ENCODE measurements around the gene RALGAPA1. TPM values are rescaled to one million over a fixed set of nuclear protein-coding genes. Genes with fewer than 3 reads are reported as not detected.
"Not testable (repeated sequence)": the region's sequence is repeated elsewhere in the genome, so short reads cannot be mapped to it uniquely, and the experiment has no call there.

RALGAPA1 gene
- total RNA-seq, 1 donor from 2014 or later = 35.1 TPM

DNA sequence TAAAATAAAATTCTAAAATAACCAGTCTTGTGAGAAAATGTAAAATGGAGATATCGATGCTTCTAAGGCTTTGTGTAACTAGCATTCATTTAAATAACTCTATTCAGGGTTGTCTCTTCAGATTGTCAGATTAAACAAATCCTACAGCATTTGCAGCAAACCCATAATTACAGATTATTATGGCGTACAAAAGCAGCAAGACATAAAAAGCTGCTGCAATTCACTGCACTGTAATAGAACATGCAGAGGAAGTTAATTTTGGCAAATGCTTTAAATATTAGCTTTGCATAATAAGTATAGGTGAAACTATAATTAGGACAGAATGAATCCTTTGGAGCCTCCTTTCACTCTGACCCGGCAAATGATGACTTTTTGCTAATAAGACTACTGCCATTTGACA, 176.8 kb downstream of the RALGAPA1 start:
- Mint-ChIP-seq H3K4me3 (no peak overlapping the region), H3K4me1 (peaks cover 3% of the 10 kb centered on the region), H3K36me3 (ENCODE audit: low read depth) (peaks cover 17% of the 10 kb centered on the region), H3K9me3 (peaks cover 5% of the 10 kb centered on the region), H3K27ac (no peak overlapping the region), H3K27me3 (no peaks in the 10 kb centered on the region)
- intact Hi-C loops (cut with micrococcal nuclease) = no loop called here
- DNase-seq = no peak

DNA sequence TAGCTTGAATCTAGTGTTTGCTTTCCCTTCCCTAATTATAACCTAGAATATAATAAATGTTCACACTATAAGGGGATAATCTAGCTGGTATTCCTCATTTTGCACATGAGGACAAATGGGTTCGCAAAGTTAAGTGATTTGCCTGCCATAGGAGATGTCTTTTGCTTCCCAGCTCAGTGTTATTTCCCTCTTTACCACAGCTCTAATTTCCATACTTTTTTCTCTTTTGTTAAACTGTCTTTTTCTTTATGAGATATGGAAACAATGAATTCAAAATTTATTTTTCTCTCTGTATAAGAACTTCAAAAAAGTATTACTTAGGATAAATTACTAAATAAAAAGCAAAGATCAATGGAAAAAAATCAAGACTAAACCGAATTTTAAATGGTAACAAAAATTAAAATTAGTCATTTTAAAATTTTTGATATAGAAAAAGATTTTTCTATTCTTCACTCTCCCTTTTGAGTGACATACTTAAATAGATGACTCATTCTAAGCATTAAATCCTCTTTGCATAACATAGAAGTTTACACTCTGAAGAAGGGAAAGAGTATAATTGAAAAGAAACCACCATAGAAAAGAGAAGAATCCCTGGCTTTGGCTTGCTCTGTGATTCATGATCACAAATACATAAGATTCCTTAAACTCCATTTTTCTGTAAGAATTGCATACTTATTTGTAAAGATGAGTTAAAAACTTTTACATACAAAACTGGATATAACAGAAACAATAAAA, 177.9 kb downstream of the RALGAPA1 start:
- peaks cover 3% of the 10 kb centered on the region for H3K4me1 Mint-ChIP-seq
- intact Hi-C loops (cut with micrococcal nuclease) = no loop called here
- H3K9me3 Mint-ChIP-seq = no peaks in the 10 kb centered on the region
- H3K27ac Mint-ChIP-seq = no peak overlapping the region
- no peak overlapping the region for H3K4me3 Mint-ChIP-seq
- DNase-seq = no peak
- H3K36me3 Mint-ChIP-seq (ENCODE audit: low read depth) = peaks cover 9% of the 10 kb centered on the region
- no peaks in the 10 kb centered on the region for H3K27me3 Mint-ChIP-seq

DNA sequence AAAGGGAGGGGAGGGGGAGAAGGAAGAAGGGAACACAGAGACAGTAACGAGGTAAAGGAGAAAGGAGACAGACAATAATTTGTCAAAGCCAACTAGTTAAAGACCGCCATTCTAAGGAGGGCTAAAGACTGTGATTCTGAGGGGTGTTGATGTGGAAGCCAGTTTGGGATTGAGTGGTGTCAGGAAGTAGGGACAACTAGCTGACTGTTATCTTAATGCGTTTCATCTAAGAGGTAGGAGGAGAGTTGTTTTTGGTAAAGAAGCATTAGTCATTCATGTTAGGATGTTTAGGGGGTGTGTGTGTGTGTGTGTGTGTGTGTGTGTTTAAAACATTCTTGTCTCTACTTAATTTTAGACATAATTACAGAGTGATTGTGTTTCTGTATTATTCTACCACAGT, 180.1 kb downstream of the RALGAPA1 start:
- H3K27me3 Mint-ChIP-seq = no peaks in the 10 kb centered on the region
- intact Hi-C loops (cut with micrococcal nuclease) = no loop called here
- no peaks in the 10 kb centered on the region for H3K9me3 Mint-ChIP-seq
- no peak overlapping the region for H3K4me3 Mint-ChIP-seq
- H3K27ac Mint-ChIP-seq = no peak overlapping the region
- H3K36me3 Mint-ChIP-seq (ENCODE audit: low read depth) = peaks cover 8% of the 10 kb centered on the region
- no peak for DNase-seq
- H3K4me1 Mint-ChIP-seq = peaks cover 3% of the 10 kb centered on the region

- H3K27ac Mint-ChIP-seq; DNase-seq; H3K4me1 Mint-ChIP-seq; H3K27me3 Mint-ChIP-seq; H3K9me3 Mint-ChIP-seq; H3K4me3 Mint-ChIP-seq; intact Hi-C loops (cut with micrococcal nuclease): not testable (repeated sequence)
- peaks cover 18% of the 10 kb centered on the region for H3K36me3 Mint-ChIP-seq (ENCODE audit: low read depth)
These were observed 182.1 kb downstream of the RALGAPA1 start for GRCh38 chr14:35626947-35627346.

GRCh38 chr14:35621996-35622395, 187.1 kb downstream of the RALGAPA1 start:
- H3K4me1 Mint-ChIP-seq; H3K27me3 Mint-ChIP-seq; DNase-seq; intact Hi-C loops (cut with micrococcal nuclease); H3K4me3 Mint-ChIP-seq; H3K27ac Mint-ChIP-seq: not testable (repeated sequence)
- Mint-ChIP-seq H3K36me3 (ENCODE audit: low read depth) (peaks cover 37% of the 10 kb centered on the region), H3K9me3 (peaks cover 16% of the 10 kb centered on the region)

DNA sequence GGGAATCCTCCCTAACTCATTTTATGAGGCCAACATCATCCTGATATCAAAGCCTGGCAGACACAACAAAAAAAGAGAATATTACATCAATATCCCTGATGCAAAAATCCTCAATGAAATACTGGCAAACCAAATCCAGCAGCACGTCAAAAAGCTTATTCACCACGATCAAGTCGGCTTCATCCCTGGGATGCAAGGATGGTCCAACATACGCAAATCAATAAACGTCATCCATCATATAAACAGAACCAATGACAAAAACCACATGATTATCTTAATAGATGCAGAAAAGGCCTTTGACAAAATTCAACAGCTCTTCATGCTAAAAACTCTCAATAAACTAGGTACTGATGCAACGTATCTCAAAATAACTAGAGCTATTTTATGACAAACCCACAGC, 189.1 kb downstream of the RALGAPA1 start:
- H3K4me1 Mint-ChIP-seq; H3K4me3 Mint-ChIP-seq; H3K27me3 Mint-ChIP-seq; intact Hi-C loops (cut with micrococcal nuclease); H3K27ac Mint-ChIP-seq; DNase-seq: not testable (repeated sequence)
- H3K9me3 Mint-ChIP-seq = peaks cover 16% of the 10 kb centered on the region
- peaks cover 40% of the 10 kb centered on the region for H3K36me3 Mint-ChIP-seq (ENCODE audit: low read depth)

DNA sequence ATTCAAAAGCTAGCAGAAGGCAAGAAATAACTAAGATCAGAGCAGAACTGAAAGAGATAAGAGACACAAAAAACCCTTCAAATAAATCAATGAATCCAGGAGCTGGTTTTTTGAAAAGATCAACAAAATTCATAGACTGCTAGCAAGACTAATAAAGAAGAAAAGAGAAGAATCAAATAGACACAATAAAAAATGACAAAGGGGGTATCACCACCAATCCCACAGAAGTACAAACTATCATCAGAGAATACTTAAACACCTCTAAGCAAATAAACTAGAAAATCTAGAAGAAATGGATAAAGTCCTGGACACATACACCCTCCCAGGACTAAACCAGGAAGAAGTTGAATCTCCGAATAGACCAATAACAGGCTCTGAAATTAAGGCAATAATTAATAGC, 189.6 kb downstream of the RALGAPA1 start:
- H3K27me3 Mint-ChIP-seq; DNase-seq; intact Hi-C loops (cut with micrococcal nuclease); H3K27ac Mint-ChIP-seq; H3K4me3 Mint-ChIP-seq; H3K4me1 Mint-ChIP-seq: not testable (repeated sequence)
- H3K9me3 Mint-ChIP-seq = peaks cover 16% of the 10 kb centered on the region
- H3K36me3 Mint-ChIP-seq (ENCODE audit: low read depth) = peaks cover 38% of the 10 kb centered on the region

DNA sequence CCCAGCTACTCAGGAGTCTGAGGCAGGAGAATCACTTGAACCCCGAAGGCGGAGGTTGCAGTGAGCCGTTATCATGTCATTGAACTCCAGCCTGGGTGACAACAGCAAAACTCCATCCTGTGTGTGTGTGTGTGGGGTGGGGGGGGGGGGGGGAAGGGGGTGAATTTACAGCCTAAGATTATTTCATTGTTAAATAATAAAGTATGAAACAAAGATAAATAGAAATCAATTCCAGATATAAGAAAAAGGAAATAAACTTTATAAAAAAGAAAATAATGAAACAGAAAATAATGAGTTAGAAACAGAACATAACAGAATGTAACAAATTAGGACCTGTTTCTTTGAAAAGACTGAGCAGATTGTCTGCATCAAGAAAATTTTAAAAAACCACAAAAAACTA, 191.6 kb downstream of the RALGAPA1 start:
- H3K36me3 Mint-ChIP-seq (ENCODE audit: low read depth) = peaks cover 31% of the 10 kb centered on the region
- H3K4me1 Mint-ChIP-seq = no peaks in the 10 kb centered on the region
- H3K9me3 Mint-ChIP-seq = peaks cover 16% of the 10 kb centered on the region
- no peak overlapping the region for H3K4me3 Mint-ChIP-seq
- no peak for DNase-seq
- intact Hi-C loops (cut with micrococcal nuclease) = no loop called here
- no peaks in the 10 kb centered on the region for H3K27me3 Mint-ChIP-seq
- H3K27ac Mint-ChIP-seq = no peak overlapping the region

DNA sequence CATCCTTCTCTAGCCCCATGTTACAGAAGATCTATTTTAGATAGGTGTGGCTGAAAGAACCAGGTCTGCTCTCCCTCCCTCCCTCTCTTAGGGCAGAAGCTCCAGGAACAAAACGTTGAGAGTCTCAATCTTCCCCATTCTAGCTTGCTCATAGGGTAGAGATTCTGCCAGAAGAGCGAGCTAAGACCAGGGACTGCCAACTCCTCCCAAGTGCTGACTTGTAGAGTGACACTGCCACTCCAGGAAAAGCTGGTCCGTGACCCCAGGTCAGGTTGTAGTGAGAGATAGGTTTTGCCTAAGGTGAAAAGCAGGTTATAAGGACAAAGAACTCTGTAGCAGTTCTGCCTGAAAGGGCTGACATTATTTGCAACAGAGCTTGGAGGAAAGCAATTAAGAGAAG, 201.7 kb downstream of the RALGAPA1 start:
- intact Hi-C loops (cut with micrococcal nuclease) = no loop called here
- DNase-seq = no peak
- no peak overlapping the region for H3K4me3 Mint-ChIP-seq
- H3K9me3 Mint-ChIP-seq = peaks cover 9% of the 10 kb centered on the region
- H3K27ac Mint-ChIP-seq = no peak overlapping the region
- H3K36me3 Mint-ChIP-seq (ENCODE audit: low read depth) = peaks cover 36% of the 10 kb centered on the region
- no peaks in the 10 kb centered on the region for H3K27me3 Mint-ChIP-seq
- H3K4me1 Mint-ChIP-seq = no peaks in the 10 kb centered on the region

DNA sequence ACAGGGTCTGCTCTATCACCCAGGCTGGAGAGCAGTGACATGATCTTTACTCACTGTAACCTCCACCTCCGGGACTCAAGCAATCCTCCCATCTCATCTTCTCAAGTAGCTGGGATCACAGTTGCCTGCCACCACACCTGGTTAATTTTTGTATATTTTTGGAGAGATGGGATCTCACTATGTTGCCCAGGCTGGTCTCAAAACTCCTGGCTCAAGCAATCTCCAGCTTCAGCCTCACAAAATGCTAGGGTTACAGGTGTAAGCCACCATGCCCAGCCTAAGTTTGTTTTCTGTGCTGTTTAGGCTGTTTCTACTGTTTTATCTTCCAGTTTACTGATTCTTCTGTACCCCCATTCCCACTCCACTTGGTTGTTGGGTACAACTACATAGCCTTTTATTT, 208.8 kb downstream of the RALGAPA1 start:
- H3K4me3 Mint-ChIP-seq = no peak overlapping the region
- H3K27me3 Mint-ChIP-seq = no peaks in the 10 kb centered on the region

DNA sequence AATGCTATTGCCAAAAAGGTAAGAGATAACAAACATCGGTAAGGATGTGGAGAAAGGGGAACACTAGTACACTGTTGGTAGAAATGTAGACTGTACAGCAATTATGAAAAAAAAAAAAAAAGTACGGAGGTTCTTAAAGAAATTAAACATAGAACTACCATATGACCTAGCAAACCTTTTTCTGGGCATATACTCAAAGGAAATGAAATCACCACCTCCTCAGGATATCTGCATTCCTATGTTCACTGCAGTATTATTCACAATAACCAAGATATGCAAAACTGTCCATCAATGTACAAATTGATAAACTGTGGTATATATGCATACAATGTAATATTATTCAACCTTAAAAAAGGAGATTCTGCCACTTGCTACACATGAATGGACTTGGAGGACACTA, 214.5 kb downstream of the RALGAPA1 start:
- intact Hi-C loops (cut with micrococcal nuclease) = no loop called here
- DNase-seq = no peak
- Mint-ChIP-seq H3K27ac (no peak overlapping the region), H3K4me3 (no peak overlapping the region), H3K9me3 (no peaks in the 10 kb centered on the region), H3K27me3 (no peaks in the 10 kb centered on the region), H3K4me1 (no peaks in the 10 kb centered on the region), H3K36me3 (ENCODE audit: low read depth) (peaks cover 20% of the 10 kb centered on the region)

More for the DNA sequence above, 208.8 kb downstream of the RALGAPA1 start:
- Mint-ChIP-seq H3K9me3 (peaks cover 5% of the 10 kb centered on the region), H3K36me3 (ENCODE audit: low read depth) (peaks cover 32% of the 10 kb centered on the region), H3K27ac (no peak overlapping the region), H3K4me1 (no peaks in the 10 kb centered on the region)
- intact Hi-C loops (cut with micrococcal nuclease) = no loop called here
- DNase-seq = no peak

GRCh38 chr14:35587373-35587772, 221.7 kb downstream of the RALGAPA1 start:
- H3K27me3 Mint-ChIP-seq; H3K4me3 Mint-ChIP-seq; H3K27ac Mint-ChIP-seq; DNase-seq; intact Hi-C loops (cut with micrococcal nuclease); H3K9me3 Mint-ChIP-seq; H3K4me1 Mint-ChIP-seq: not testable (repeated sequence)
- H3K36me3 Mint-ChIP-seq (ENCODE audit: low read depth) = peaks cover 33% of the 10 kb centered on the region

- H3K4me1 Mint-ChIP-seq = no peaks in the 10 kb centered on the region
- H3K4me3 Mint-ChIP-seq = no peak overlapping the region
- no peaks in the 10 kb centered on the region for H3K27me3 Mint-ChIP-seq
- no peaks in the 10 kb centered on the region for H3K9me3 Mint-ChIP-seq
- DNase-seq = no peak
- H3K36me3 Mint-ChIP-seq (ENCODE audit: low read depth) = peaks cover 5% of the 10 kb centered on the region
- intact Hi-C loops (cut with micrococcal nuclease) = no loop called here
- H3K27ac Mint-ChIP-seq = no peak overlapping the region
These were observed 230.5 kb downstream of the RALGAPA1 start for GRCh38 chr14:35578639-35579038.

DNA sequence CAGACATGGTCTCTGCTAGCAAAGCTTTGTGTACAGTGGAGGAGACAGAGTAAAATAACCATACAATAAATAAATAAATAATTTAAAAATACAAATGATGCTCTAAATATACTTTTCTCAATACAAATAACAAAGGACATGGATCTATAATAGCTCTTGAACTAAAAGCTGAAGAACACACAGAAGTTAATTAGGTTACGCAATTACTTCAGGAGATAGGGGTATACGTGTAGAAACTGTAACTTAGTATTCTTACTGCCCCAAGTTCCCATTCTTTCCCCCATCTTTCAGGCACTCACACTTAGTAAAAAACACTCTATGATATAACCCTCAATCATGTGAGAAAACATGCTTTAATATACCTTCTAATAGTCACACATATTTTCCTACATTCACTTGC, 231.0 kb downstream of the RALGAPA1 start:
- H3K27ac Mint-ChIP-seq = no peak overlapping the region
- no peak overlapping the region for H3K4me3 Mint-ChIP-seq
- no peak for DNase-seq
- H3K36me3 Mint-ChIP-seq (ENCODE audit: low read depth) = peaks cover 1% of the 10 kb centered on the region
- H3K4me1 Mint-ChIP-seq = no peaks in the 10 kb centered on the region
- no peaks in the 10 kb centered on the region for H3K9me3 Mint-ChIP-seq
- intact Hi-C loops (cut with micrococcal nuclease) = no loop called here
- H3K27me3 Mint-ChIP-seq = no peaks in the 10 kb centered on the region

- no peaks in the 10 kb centered on the region for H3K27me3 Mint-ChIP-seq
- H3K4me1 Mint-ChIP-seq = no peaks in the 10 kb centered on the region
- no peak overlapping the region for H3K4me3 Mint-ChIP-seq
- no peak overlapping the region for H3K27ac Mint-ChIP-seq
- intact Hi-C loops (cut with micrococcal nuclease) = no loop called here
- peaks cover 2% of the 10 kb centered on the region for H3K36me3 Mint-ChIP-seq (ENCODE audit: low read depth)
- no peaks in the 10 kb centered on the region for H3K9me3 Mint-ChIP-seq
- no peak for DNase-seq
These were observed 232.2 kb downstream of the RALGAPA1 start for GRCh38 chr14:35576856-35577255.

Measured in activated CD4-positive, alpha-beta T cell treated with anti-CD3 and anti-CD28 coated beads, Interleukin-2, amount 10 ng/mL, durations not matched to agents 24 days and 14 days (primary cell).